CD14-positive monocyte (primary cell): ENCODE data around the gene LAYN. TPM values are rescaled to one million over a fixed set of nuclear protein-coding genes. Genes with fewer than 3 reads are reported as not detected.

Source experiments
- DNase-seq, 3 donors: peaks; one replicate each; pipeline ENCODE4 v3.0.0-alpha.2; 2011 to 2022
- H2AFZ ChIP-seq: 2 replicates; pipeline ENCODE4 v1.6.0; 2012; ENCODE audit warnings: mild to moderate bottlenecking, low read depth, low read length, inconsistent platforms; ENCODE audit not compliant: insufficient read depth, poor library complexity, severe bottlenecking
- H3K27ac ChIP-seq, 2 donors: 1 replicate in 1 of 2; 2 replicates in 1 of 2; pipeline ENCODE4 v1.5.1; 2012 to 2013; ENCODE audit warnings: low read length in 2 of 2, control low read depth in 1 of 2, inconsistent platforms in 1 of 2, low read depth in 1 of 2, mild to moderate bottlenecking in 1 of 2
- H3K27me3 ChIP-seq, 2 donors: one replicate each; pipeline versions ENCODE4 v1.6.0 to v1.6.1; 2011 to 2013; ENCODE audit warnings: low read length in 2 of 2; ENCODE audit not compliant: control insufficient read depth in 2 of 2, insufficient read depth in 2 of 2
- H3K36me3 ChIP-seq, 2 donors: replicated peaks in 1 of 2; 1 replicate in 1 of 2; 2 replicates in 1 of 2; pipeline versions ENCODE4 v1.5.1 to v1.6.1; 2012 to 2013; ENCODE audit warnings: low read length in 2 of 2, control low read depth in 1 of 2, inconsistent platforms in 1 of 2, mild to moderate bottlenecking in 1 of 2; ENCODE audit not compliant: insufficient read depth in 2 of 2, control insufficient read depth in 1 of 2
- H3K4me1 ChIP-seq, 2 donors: 1 replicate in 1 of 2; 2 replicates in 1 of 2; pipeline versions ENCODE4 v1.5.1 to v1.6.1; 2012 to 2013; ENCODE audit warnings: low read length in 2 of 2, control low read depth in 1 of 2, inconsistent platforms in 1 of 2, mild to moderate bottlenecking in 1 of 2, moderate library complexity in 1 of 2; ENCODE audit not compliant: insufficient read depth in 2 of 2, control insufficient read depth in 1 of 2
- H3K4me2 ChIP-seq: replicated peaks from 2 replicates; pipeline ENCODE3; 2012; ENCODE audit warnings: low read length, moderate library complexity, mild to moderate bottlenecking; ENCODE audit not compliant: poor library complexity, severe bottlenecking; ENCODE audit errors: extremely low read depth
- H3K4me3 ChIP-seq, 3 experiments: fragments of 200-600 bp in 1 of 3; sonication (generic) in 1 of 3; replicated peaks in 1 of 3; 1 replicate in 2 of 3; 2 replicates in 1 of 3; pipeline ENCODE4 v1.5.1; 2011 to 2013; ENCODE audit warnings: low read length in 3 of 3, mild to moderate bottlenecking in 3 of 3, control low read depth in 2 of 3, low read depth in 2 of 3, inconsistent platforms in 1 of 3, moderate library complexity in 1 of 3
- H3K79me2 ChIP-seq: 2 replicates; pipeline ENCODE4 v1.6.0; 2012; ENCODE audit warnings: mild to moderate bottlenecking, control low read depth, inconsistent platforms, low read length, moderate library complexity; ENCODE audit not compliant: insufficient read depth
- H3K9ac ChIP-seq: 2 replicates; pipeline ENCODE4 v1.6.0; 2017; ENCODE audit warnings: low read length, mild to moderate bottlenecking; ENCODE audit not compliant: insufficient read depth, poor library complexity, severe bottlenecking
- H3K9me3 ChIP-seq, 2 donors: replicated peaks in 1 of 2; 1 replicate in 1 of 2; 2 replicates in 1 of 2; pipeline versions ENCODE4 v1.5.1 to v1.6.1; 2012 to 2013; ENCODE audit warnings: low read length in 2 of 2, control low read depth in 1 of 2; ENCODE audit not compliant: control insufficient read depth in 1 of 2, insufficient read depth in 1 of 2
- H4K20me1 ChIP-seq: 2 replicates; pipeline ENCODE4 v1.6.0; 2012; ENCODE audit warnings: mild to moderate bottlenecking, low read length, control low read depth, moderate library complexity; ENCODE audit not compliant: insufficient read depth
- H3K27ac Mint-ChIP-seq, 7 donors: one replicate each; pipeline ENCODE4 v1.8.0; 2020; ENCODE audit warnings: mild to moderate bottlenecking in 7 of 7, mixed read lengths in 7 of 7, moderate library complexity in 6 of 7, inconsistent platforms in 2 of 7
- H3K27me3 Mint-ChIP-seq, 3 donors: one replicate each; pipeline ENCODE4 v1.8.0; 2021 to 2022; ENCODE audit warnings: low read depth in 3 of 3, mild to moderate bottlenecking in 3 of 3, mixed read lengths in 3 of 3, moderate library complexity in 3 of 3, inconsistent platforms in 1 of 3
- H3K36me3 Mint-ChIP-seq, 2 donors: one replicate each; pipeline ENCODE4 v1.8.0; 2020; ENCODE audit warnings: mixed read lengths in 2 of 2, inconsistent platforms in 1 of 2, mild to moderate bottlenecking in 1 of 2
- H3K4me1 Mint-ChIP-seq: one replicate; pipeline ENCODE4 v1.8.0; 2020; ENCODE audit warnings: mild to moderate bottlenecking, mixed read lengths
- H3K4me3 Mint-ChIP-seq, 2 donors: one replicate each; pipeline ENCODE4 v1.8.0; 2020; ENCODE audit warnings: mild to moderate bottlenecking in 2 of 2, mixed read lengths in 2 of 2, moderate library complexity in 1 of 2
- H3K9me3 Mint-ChIP-seq, 7 donors: one replicate each; pipeline ENCODE4 v1.8.0; 2020 to 2022; ENCODE audit warnings: mixed read lengths in 7 of 7, mild to moderate bottlenecking in 6 of 7, moderate library complexity in 6 of 7, inconsistent platforms in 2 of 7
- WGBS: methylation state at CpG from one replicate; pipeline ENCODE4 v1.1.5; 2013; ENCODE audit warnings: missing lambda C conversion rate; ENCODE audit not compliant: insufficient coverage; 5-methylcytosine and 5-hydroxymethylcytosine counted together
- intact Hi-C, 2 donors: fragments of 100-400 bp; cut with micrococcal nuclease; formaldehyde crosslinking; loops; one replicate each; pipeline versions ENCODE4 v1.15.0 to v1.15.1; 2023
- polyA plus RNA-seq, 3 donors: library from polyadenylated mRNA; depleted of rRNA in 1 of 3; unstranded in 2 of 3; stranded (reverse) in 1 of 3; fragments of 300-500 nt in 2 of 3; fragments of >200 nt in 1 of 3; fragmentation: Illumina TruSeq in 2 of 3; gene quantifications; 1 replicate in 2 of 3; 2 replicates in 1 of 3; pipeline ENCODE4 v1.2.3, GENCODE V29; 2012 to 2021
- TF ChIP-seq, protein P1 (sequence below): fragments of 200-600 bp; IDR thresholded peaks from one replicate; pipeline ENCODE4 v1.8.0; 2022; ENCODE audit warnings: antibody characterized with exemption, mild to moderate bottlenecking

Gene LAYN
- polyA plus RNA-seq, 3 donors = not detected

- no peaks in the 10 kb centered on the region for H3K9me3 ChIP-seq
- intact Hi-C loops = no loop called here
- no peak overlapping the region for H3K4me3 ChIP-seq
- H3K27ac ChIP-seq = no peak overlapping the region
- H4K20me1 ChIP-seq = no peaks in the 10 kb centered on the region
- no peaks in the 10 kb centered on the region for H3K4me1 ChIP-seq
- Mint-ChIP-seq H3K9me3 (no peaks in the 10 kb centered on the region), H3K4me3 (no peak overlapping the region), H3K27me3 (peaks cover 0 to 4% (median 0%) of the 10 kb centered on the region in 3 donors), H3K36me3 (no peaks in the 10 kb centered on the region), H3K27ac (no peak overlapping the region), H3K4me1 (peaks cover 3% of the 10 kb centered on the region)
- H3K36me3 ChIP-seq = no peaks in the 10 kb centered on the region
- DNase-seq = no peak
- WGBS = 100% methylated on average over 3 of the region's 5 CpGs
- no peak overlapping the region for H3K4me2 ChIP-seq
- TF ChIP-seq, protein P1, sequence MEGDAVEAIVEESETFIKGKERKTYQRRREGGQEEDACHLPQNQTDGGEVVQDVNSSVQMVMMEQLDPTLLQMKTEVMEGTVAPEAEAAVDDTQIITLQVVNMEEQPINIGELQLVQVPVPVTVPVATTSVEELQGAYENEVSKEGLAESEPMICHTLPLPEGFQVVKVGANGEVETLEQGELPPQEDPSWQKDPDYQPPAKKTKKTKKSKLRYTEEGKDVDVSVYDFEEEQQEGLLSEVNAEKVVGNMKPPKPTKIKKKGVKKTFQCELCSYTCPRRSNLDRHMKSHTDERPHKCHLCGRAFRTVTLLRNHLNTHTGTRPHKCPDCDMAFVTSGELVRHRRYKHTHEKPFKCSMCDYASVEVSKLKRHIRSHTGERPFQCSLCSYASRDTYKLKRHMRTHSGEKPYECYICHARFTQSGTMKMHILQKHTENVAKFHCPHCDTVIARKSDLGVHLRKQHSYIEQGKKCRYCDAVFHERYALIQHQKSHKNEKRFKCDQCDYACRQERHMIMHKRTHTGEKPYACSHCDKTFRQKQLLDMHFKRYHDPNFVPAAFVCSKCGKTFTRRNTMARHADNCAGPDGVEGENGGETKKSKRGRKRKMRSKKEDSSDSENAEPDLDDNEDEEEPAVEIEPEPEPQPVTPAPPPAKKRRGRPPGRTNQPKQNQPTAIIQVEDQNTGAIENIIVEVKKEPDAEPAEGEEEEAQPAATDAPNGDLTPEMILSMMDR = no peak
- H3K27me3 ChIP-seq = no peaks in the 10 kb centered on the region
- H3K9ac ChIP-seq = no peak overlapping the region
- H3K79me2 ChIP-seq = no peaks in the 10 kb centered on the region
- H2AFZ ChIP-seq = no peak overlapping the region
Observed at GRCh38 chr11:111499483-111499882, 41.0 kb upstream of the LAYN start.

DNA sequence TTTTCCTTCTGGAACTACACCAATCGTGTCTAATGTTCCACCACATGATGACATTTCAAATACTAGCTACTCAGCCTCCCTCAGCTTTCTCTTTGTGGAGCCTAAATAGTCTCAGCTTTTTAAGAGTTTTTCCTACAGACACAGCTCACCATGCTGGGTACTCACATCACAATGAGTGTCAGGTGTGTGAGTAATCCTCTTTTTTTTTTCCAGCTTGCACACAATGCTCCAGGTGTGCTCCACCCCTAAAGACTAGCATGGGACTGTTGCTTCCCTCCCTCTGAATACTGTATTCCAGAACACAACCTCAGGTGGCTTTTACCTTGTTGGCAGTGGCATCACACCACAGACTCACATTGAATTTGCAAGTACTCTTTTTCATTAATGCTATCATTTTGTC is 40.0 kb upstream of the LAYN start:
- Histone ChIP-seq H3K4me1 (no peaks in the 10 kb centered on the region), H3K4me2 (no peak overlapping the region), H3K79me2 (no peaks in the 10 kb centered on the region), H3K27me3 (no peaks in the 10 kb centered on the region), H2AFZ (no peak overlapping the region), H3K4me3 (no peak overlapping the region), H3K36me3 (no peaks in the 10 kb centered on the region), H3K9me3 (no peaks in the 10 kb centered on the region), H4K20me1 (no peaks in the 10 kb centered on the region), H3K27ac (no peak overlapping the region), H3K9ac (no peak overlapping the region)
- H3K9me3 Mint-ChIP-seq = peaks cover 0 to 2% (median 0%) of the 10 kb centered on the region in 7 donors
- no peak overlapping the region for H3K4me3 Mint-ChIP-seq
- intact Hi-C loops = no loop called here
- no peak for DNase-seq
- 92% methylated on average over 1 of the region's 1 CpG for WGBS
- H3K36me3 Mint-ChIP-seq = no peaks in the 10 kb centered on the region
- TF ChIP-seq, protein P1 = no peak
- no peak overlapping the region for H3K27ac Mint-ChIP-seq
- H3K27me3 Mint-ChIP-seq = peaks cover 0 to 5% (median 0%) of the 10 kb centered on the region in 3 donors
- peaks cover 3% of the 10 kb centered on the region for H3K4me1 Mint-ChIP-seq
